HEK293T (cell line): ENCODE data around the gene TAS2R41.

Experiments used
- CTCF ChIA-PET: fragments of 350-600 bp; formaldehyde crosslinking; extraction: SDS; loops from one replicate; lab custom pipeline; 2021; ENCODE audit warnings: antibody characterized with exemption, inconsistent platforms; lab: Yijun Ruan, JAX
- POLR2A ChIA-PET: fragments of 350-600 bp; formaldehyde crosslinking; extraction: SDS; loops from one replicate; lab custom pipeline; 2020; ENCODE audit warnings: antibody characterized with exemption, inconsistent platforms; lab: Yijun Ruan, JAX
- DNase-seq: peaks from one replicate; pipeline ENCODE4 v3.0.0; 2012; ENCODE audit warnings: mixed read lengths; ENCODE audit errors: extremely low spot score
- ARNT ChIP-seq: fragments of 450-650 bp; IDR thresholded peaks from 2 replicates; pipeline ENCODE4 v1.6.1; 2017; ENCODE audit warnings: mild to moderate bottlenecking
- BHLHE40 ChIP-seq: fragments of 450-650 bp; IDR thresholded peaks from 2 replicates; pipeline ENCODE4 v1.6.1; 2016; ENCODE audit warnings: mild to moderate bottlenecking, moderate library complexity, borderline replicate concordance
- CTBP1 ChIP-seq: fragments of 450-650 bp; IDR thresholded peaks from 2 replicates; pipeline ENCODE4 v1.6.1; 2016; ENCODE audit warnings: borderline replicate concordance
- ELF4 ChIP-seq: fragments of 450-650 bp; IDR thresholded peaks from 2 replicates; pipeline ENCODE4 v1.6.1; 2017; ENCODE audit warnings: antibody characterized with exemption
- FOXA1 ChIP-seq: fragments of 450-650 bp; IDR thresholded peaks from 2 replicates; pipeline ENCODE4 v1.6.1; 2016; ENCODE audit warnings: mild to moderate bottlenecking
- FOXK2 ChIP-seq: fragments of 450-650 bp; IDR thresholded peaks from 2 replicates; pipeline ENCODE4 v1.6.1; 2016; ENCODE audit warnings: mild to moderate bottlenecking
- FOXM1 ChIP-seq: fragments of 450-650 bp; IDR thresholded peaks from 2 replicates; pipeline ENCODE4 v1.6.1; 2017; ENCODE audit warnings: mild to moderate bottlenecking, borderline replicate concordance
- HDGF ChIP-seq: fragments of 450-650 bp; IDR thresholded peaks from 2 replicates; pipeline ENCODE4 v1.6.1; 2017; ENCODE audit warnings: antibody characterized with exemption, borderline replicate concordance
- L3MBTL2 ChIP-seq: fragments of 450-650 bp; conservative IDR thresholded peaks from 2 replicates; pipeline ENCODE4 v1.6.1; 2016; ENCODE audit warnings: mild to moderate bottlenecking
- LEF1 ChIP-seq: fragments of 450-650 bp; IDR thresholded peaks from 2 replicates; pipeline ENCODE4 v1.6.1; 2017; ENCODE audit warnings: mild to moderate bottlenecking, borderline replicate concordance
- NFRKB ChIP-seq: fragments of 450-650 bp; IDR thresholded peaks from 2 replicates; pipeline ENCODE4 v1.6.1; 2016; ENCODE audit warnings: mild to moderate bottlenecking, moderate library complexity
- SP1 ChIP-seq: fragments of 450-650 bp; IDR thresholded peaks from 2 replicates; pipeline ENCODE4 v1.6.1; 2017
- SUZ12 ChIP-seq: fragments of 450-650 bp; IDR thresholded peaks from 2 replicates; pipeline ENCODE4 v1.6.1; 2016; ENCODE audit warnings: mild to moderate bottlenecking
- TARDBP ChIP-seq: fragments of 450-650 bp; IDR thresholded peaks from 2 replicates; pipeline ENCODE4 v1.6.1; 2016
- ZNF384 ChIP-seq: fragments of 450-650 bp; IDR thresholded peaks from 2 replicates; pipeline ENCODE4 v1.6.1; 2016
- TF ChIP-seq, protein P1 (sequence below): fragments of 450-650 bp; IDR thresholded peaks from 2 replicates; pipeline ENCODE4 v1.6.1; 2016

TAS2R41 gene

DNA sequence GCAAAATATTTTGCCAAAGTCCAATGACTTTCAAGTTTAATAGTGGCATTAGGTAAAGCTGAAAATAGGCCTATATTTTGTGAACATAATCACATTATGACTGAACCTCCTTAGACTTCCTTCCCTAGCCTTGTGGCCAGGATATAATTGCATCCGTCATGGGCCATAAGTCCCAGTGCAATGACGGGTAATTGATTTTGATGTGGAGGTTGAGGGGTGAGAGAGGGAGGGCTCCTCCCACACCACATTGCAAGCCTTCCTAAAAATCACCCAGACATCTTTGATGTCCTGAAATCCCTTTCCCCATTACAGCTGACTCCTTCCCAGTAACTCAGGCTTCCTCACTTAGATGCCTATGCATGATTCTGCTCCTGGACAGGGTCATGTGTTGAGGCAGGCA is 25.6 kb downstream of the TAS2R41 start:
- CTCF ChIA-PET = no interaction called here
- TF ChIP-seq ARNT (no peak), NFRKB (no peak), BHLHE40 (no peak), FOXA1 (no peak), TARDBP (no peak), LEF1 (no peak), ZNF384 (no peak), SUZ12 (no peak), SP1 (no peak), FOXM1 (no peak), HDGF (no peak), L3MBTL2 (no peak), ELF4 (no peak), CTBP1 (no peak), FOXK2 (no peak)
- TF ChIP-seq, protein P1, sequence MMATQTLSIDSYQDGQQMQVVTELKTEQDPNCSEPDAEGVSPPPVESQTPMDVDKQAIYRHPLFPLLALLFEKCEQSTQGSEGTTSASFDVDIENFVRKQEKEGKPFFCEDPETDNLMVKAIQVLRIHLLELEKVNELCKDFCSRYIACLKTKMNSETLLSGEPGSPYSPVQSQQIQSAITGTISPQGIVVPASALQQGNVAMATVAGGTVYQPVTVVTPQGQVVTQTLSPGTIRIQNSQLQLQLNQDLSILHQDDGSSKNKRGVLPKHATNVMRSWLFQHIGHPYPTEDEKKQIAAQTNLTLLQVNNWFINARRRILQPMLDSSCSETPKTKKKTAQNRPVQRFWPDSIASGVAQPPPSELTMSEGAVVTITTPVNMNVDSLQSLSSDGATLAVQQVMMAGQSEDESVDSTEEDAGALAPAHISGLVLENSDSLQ = no peak
- POLR2A ChIA-PET = no interaction called here
- DNase-seq = no peak

DNA sequence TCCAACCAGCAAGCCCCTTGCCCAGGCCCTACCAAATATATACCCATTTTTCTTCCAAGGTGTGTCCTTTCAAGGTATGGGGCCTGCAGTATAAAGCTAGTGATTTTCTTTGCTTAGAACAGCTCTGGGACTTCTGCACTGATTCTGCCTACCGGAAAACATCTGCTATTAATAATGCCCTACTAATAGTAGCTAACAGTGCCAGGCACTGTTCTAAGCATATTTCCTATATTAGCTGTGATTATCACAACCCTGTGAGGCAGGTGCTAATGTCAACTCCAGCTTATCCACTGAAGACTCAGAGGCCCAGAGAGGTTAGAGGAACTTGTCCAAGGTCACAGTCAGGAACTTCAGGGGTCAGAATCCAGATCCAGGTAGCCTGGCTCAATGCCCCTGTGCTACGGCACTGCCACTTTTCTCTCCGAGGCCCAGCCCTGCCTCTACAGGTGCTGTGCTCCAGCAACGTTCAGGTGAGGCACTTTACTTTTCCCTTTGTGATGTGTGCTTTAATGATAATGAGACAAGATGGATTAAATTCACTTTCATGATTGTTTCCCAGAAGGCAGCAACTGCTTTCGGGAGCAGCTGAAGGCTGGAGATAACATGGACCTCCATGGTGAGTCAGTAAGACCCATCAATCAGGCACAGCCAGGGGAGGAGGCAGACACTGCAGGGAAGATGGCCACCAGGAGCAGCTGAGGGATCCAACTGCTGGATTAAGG is 26.7 kb downstream of the TAS2R41 start:
- CTCF ChIA-PET = no interaction called here
- no peak for TF ChIP-seq SUZ12
- TF ChIP-seq LEF1 = no peak
- TF ChIP-seq BHLHE40 = no peak
- no peak for TF ChIP-seq L3MBTL2
- TF ChIP-seq, protein P1 = no peak
- TF ChIP-seq ARNT = no peak
- no peak for TF ChIP-seq FOXA1
- no peak for TF ChIP-seq FOXM1
- TF ChIP-seq SP1 = no peak
- TF ChIP-seq HDGF = no peak
- TF ChIP-seq TARDBP = no peak
- no peak for TF ChIP-seq ZNF384
- TF ChIP-seq FOXK2 = no peak
- no peak for TF ChIP-seq NFRKB

DNA sequence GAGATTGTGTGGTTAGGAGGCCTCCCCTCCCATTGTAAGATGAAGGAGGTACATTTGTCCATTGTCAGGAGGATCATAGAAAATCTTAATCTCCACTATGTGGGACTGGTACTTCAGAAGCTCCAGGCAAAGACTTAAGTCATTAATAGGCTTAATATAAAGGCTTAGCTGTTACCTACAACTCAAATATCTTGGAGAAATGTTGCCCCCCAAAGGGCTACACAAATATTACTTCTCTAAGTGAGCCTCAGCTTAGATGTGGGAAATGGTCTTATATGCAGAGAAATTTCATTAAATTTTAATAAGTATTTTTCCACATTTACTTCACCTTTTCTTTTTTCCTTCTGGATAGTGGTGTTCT is 27.2 kb downstream of the TAS2R41 start:
- TF ChIP-seq LEF1 = no peak
- TF ChIP-seq, protein P1 = no peak
- TF ChIP-seq ELF4 = no peak
- no peak for TF ChIP-seq ZNF384
- no peak for TF ChIP-seq SP1
- no peak for TF ChIP-seq NFRKB
- TF ChIP-seq TARDBP = no peak
- no peak for TF ChIP-seq ARNT
- no peak for TF ChIP-seq FOXK2
- TF ChIP-seq BHLHE40 = no peak
- no peak for TF ChIP-seq CTBP1
- no peak for TF ChIP-seq FOXA1
- TF ChIP-seq FOXM1 = no peak
- TF ChIP-seq HDGF = no peak
- TF ChIP-seq L3MBTL2 = no peak
- no peak for TF ChIP-seq SUZ12
- CTCF ChIA-PET = no interaction called here
- POLR2A ChIA-PET = no interaction called here
- DNase-seq = no peak

More for the DNA sequence above, 26.7 kb downstream of the TAS2R41 start:
- POLR2A ChIA-PET = no interaction called here
- DNase-seq = no peak

DNA sequence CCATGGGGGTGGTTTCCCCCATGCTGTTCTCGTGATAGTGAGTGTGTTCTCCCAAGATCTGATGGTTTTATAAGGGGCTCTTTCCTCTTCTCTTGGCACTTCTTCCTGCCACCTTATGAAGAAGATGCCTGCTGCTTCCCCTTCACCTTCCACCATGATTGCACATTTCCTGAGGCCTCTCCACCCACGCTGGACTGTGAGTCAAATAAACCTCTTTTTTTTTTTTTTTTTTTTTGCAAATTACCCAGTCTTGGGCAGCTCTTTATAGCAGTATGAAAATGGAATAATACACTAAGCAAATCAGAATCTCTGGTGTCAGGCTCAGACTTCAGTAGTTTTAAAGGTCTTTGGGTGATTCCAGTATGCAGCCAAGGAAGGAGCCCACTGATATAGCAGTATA is 28.2 kb downstream of the TAS2R41 start:
- DNase-seq = no peak
- CTCF ChIA-PET = interaction anchor here (0.8 kb wide), 1 partner anchor 12 kb away, joined by 4 read pairs; no protein-coding TSS in a partner anchor
- no peak for TF ChIP-seq FOXA1
- TF ChIP-seq CTBP1 = no peak
- TF ChIP-seq SUZ12 = no peak
- TF ChIP-seq NFRKB = no peak
- TF ChIP-seq FOXK2 = no peak
- no peak for TF ChIP-seq BHLHE40
- TF ChIP-seq ELF4 = no peak
- TF ChIP-seq SP1 = no peak
- no peak for TF ChIP-seq FOXM1
- POLR2A ChIA-PET = no interaction called here

DNA sequence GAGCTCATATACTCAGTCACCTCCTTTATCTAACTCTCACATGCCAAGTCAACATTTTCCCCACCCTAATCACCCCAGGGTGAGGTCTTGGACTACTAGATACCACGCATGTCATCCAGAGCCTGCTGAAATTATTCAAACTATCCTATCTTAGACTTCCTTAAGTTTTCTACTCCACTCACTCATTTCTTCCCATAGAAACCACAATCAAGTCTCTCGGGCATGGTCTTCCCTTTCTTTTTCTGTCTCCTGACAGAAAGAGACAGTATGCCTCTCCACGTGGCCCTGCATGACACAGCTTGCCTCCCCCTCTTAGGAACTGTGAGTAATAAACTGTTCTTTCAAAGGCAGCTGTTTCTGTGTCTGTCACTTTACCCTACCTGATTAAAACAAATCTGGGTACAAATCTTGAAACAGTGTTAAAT is 29.4 kb downstream of the TAS2R41 start:
- CTCF ChIA-PET = no interaction called here

More for the DNA sequence above, 29.4 kb downstream of the TAS2R41 start:
- no peak for TF ChIP-seq CTBP1
- TF ChIP-seq NFRKB = no peak
- TF ChIP-seq FOXA1 = no peak
- no peak for TF ChIP-seq FOXM1
- no peak for TF ChIP-seq BHLHE40
- TF ChIP-seq ZNF384 = no peak
- no peak for TF ChIP-seq L3MBTL2
- TF ChIP-seq LEF1 = no peak
- no peak for TF ChIP-seq FOXK2
- no peak for TF ChIP-seq TARDBP
- TF ChIP-seq ELF4 = no peak
- TF ChIP-seq, protein P1 = no peak
- TF ChIP-seq SUZ12 = no peak
- TF ChIP-seq ARNT = no peak
- DNase-seq = no peak
- POLR2A ChIA-PET = no interaction called here
